ENCODE measurements around the gene RAMP1.

DNA sequence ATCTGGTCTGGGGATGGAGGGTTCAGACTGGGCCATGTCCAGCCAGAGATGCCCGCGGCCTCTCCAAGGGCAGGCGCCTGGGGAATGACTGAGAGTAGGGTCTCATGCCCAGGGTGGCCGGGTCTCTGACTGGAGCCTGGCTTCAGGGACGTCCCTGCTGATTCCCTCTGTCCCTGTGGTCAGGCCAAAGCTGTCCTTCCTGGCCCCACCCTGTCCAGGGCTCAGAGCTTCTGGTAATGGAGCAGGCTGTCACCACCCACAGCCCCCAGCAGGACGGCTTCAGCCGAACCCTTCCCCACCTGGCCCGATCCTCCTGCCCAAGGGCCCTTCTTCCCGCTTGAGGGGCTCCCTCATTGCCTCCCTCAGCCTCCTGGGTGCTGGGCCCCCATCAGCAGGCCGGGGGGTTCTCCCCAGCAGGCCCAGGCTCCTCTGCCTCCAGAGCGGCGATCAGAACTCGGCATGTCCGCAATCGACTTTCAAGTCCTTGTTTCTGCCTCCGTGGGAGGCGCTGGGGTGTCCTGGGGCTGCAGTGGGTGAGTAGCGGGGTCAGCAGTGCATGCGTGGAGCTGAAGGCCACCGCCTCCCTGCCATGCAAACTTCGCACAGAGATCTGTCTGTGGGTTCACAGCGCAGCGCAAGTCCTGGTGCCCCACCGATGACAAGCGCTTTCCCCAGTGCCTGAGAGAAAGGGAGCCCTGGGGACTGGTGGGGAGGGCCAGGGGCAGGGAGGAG, 18.3 kb downstream of the RAMP1 start:
- TF ChIP-seq, protein P1, sequence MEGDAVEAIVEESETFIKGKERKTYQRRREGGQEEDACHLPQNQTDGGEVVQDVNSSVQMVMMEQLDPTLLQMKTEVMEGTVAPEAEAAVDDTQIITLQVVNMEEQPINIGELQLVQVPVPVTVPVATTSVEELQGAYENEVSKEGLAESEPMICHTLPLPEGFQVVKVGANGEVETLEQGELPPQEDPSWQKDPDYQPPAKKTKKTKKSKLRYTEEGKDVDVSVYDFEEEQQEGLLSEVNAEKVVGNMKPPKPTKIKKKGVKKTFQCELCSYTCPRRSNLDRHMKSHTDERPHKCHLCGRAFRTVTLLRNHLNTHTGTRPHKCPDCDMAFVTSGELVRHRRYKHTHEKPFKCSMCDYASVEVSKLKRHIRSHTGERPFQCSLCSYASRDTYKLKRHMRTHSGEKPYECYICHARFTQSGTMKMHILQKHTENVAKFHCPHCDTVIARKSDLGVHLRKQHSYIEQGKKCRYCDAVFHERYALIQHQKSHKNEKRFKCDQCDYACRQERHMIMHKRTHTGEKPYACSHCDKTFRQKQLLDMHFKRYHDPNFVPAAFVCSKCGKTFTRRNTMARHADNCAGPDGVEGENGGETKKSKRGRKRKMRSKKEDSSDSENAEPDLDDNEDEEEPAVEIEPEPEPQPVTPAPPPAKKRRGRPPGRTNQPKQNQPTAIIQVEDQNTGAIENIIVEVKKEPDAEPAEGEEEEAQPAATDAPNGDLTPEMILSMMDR (IDR thresholded peaks at IDR 0.05; ENCODE audit: insufficient read depth, low read length, poor library complexity, severe bottlenecking) = no peak
- no peak for TF ChIP-seq EZH2phosphoT487 (conservative IDR thresholded peaks at IDR 0.05; ENCODE audit: low read length)

All from SU-DHL-6 (cell line).